Upper lobe of left lung (tissue), 4 donors: ENCODE results near the gene LYZL6.

Experiments used
- CTCF ChIP-seq, 6 experiments: fragments of 450-650 bp in 4 of 6; fragments of 200-600 bp in 2 of 6; sonication (generic) in 2 of 6; IDR thresholded peaks; one replicate each; pipeline ENCODE4 v1.5.1; 2016 to 2019; ENCODE audit warnings: antibody characterized with exemption in 6 of 6
- EP300 ChIP-seq, 4 donors: sonication (generic); formaldehyde crosslinking; IDR thresholded peaks; one replicate each; pipeline ENCODE4 v1.5.1; 2017; ENCODE audit warnings: antibody characterized with exemption in 4 of 4, control low read depth in 2 of 4
- POLR2A ChIP-seq, 4 donors: fragments of 450-650 bp; IDR thresholded peaks; one replicate each; pipeline ENCODE4 v1.5.1; 2016 to 2017; ENCODE audit warnings: antibody characterized with exemption in 4 of 4, mild to moderate bottlenecking in 2 of 4
- POLR2AphosphoS5 ChIP-seq, 2 donors: sonication (generic); formaldehyde crosslinking; IDR thresholded peaks; one replicate each; pipeline ENCODE4 v1.5.1; 2017; ENCODE audit warnings: antibody characterized with exemption in 2 of 2

DNA sequence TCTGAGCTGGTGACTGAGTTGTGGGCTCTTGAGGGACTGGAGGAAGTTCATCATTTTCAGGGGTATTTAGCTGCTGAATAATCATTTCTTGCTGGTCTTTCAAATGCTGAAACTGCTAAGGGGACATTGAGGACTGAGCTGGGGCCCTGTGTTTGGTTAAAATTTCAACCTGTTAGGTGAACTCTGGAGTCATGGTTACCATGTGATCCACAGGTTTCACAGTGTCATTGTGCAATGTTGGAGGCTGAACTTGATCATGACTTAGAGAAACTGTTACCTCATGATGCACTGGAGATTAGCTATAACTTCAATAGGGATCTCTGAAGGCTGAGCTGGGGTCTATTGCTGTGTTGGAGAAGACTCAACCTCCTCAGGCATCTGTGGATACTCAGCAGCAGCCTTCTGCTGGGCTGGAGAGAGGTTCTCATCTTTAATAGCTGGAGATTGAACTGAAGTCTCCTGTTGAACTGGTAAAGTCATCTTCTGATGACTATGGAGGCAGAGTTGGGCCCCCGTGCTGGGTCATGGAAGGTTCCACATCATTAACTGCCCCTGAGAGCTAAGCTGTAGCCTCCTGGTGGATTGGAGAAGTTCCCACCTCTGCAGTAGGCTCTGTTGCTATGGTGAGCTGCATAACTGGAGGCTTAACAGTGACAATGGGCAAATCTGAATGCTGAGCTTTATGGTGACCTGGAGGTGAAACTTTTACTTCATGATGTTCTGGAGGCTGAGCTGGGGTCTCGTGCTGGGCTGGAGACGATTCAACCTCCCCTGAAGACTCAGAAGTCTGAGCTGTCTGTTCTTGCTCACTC lies 28.2 kb downstream of the LYZL6 start:
- no peak for TF ChIP-seq CTCF (IDR thresholded peaks at IDR 0.05)
- no peak for TF ChIP-seq POLR2A (IDR thresholded peaks at IDR 0.05)
- TF ChIP-seq POLR2AphosphoS5 (IDR thresholded peaks at IDR 0.05), result no peak
- no peak for TF ChIP-seq EP300 (IDR thresholded peaks at IDR 0.05)
